ENCODE results near the gene PMS2.

- TF ChIP-seq, protein P1, sequence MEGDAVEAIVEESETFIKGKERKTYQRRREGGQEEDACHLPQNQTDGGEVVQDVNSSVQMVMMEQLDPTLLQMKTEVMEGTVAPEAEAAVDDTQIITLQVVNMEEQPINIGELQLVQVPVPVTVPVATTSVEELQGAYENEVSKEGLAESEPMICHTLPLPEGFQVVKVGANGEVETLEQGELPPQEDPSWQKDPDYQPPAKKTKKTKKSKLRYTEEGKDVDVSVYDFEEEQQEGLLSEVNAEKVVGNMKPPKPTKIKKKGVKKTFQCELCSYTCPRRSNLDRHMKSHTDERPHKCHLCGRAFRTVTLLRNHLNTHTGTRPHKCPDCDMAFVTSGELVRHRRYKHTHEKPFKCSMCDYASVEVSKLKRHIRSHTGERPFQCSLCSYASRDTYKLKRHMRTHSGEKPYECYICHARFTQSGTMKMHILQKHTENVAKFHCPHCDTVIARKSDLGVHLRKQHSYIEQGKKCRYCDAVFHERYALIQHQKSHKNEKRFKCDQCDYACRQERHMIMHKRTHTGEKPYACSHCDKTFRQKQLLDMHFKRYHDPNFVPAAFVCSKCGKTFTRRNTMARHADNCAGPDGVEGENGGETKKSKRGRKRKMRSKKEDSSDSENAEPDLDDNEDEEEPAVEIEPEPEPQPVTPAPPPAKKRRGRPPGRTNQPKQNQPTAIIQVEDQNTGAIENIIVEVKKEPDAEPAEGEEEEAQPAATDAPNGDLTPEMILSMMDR (IDR thresholded peaks at IDR 0.05; ENCODE audit: low read depth, low read length) = no peak
- no peak for TF ChIP-seq EZH2phosphoT487 (IDR thresholded peaks at IDR 0.05; ENCODE audit: low read depth)
Measured at GRCh38 chr7:6031567-6031966, 22.7 kb upstream of the PMS2 start.

Data from OCI-LY3 (cell line).